ENCODE data around the gene RPS16. TPM values are rescaled to one million over a fixed set of nuclear protein-coding genes. Genes with fewer than 3 reads are reported as not detected.

The RPS16 gene
- total RNA-seq, 6 donors from 2014 or later: 634 to 2,303 (median 1,625) TPM

DNA sequence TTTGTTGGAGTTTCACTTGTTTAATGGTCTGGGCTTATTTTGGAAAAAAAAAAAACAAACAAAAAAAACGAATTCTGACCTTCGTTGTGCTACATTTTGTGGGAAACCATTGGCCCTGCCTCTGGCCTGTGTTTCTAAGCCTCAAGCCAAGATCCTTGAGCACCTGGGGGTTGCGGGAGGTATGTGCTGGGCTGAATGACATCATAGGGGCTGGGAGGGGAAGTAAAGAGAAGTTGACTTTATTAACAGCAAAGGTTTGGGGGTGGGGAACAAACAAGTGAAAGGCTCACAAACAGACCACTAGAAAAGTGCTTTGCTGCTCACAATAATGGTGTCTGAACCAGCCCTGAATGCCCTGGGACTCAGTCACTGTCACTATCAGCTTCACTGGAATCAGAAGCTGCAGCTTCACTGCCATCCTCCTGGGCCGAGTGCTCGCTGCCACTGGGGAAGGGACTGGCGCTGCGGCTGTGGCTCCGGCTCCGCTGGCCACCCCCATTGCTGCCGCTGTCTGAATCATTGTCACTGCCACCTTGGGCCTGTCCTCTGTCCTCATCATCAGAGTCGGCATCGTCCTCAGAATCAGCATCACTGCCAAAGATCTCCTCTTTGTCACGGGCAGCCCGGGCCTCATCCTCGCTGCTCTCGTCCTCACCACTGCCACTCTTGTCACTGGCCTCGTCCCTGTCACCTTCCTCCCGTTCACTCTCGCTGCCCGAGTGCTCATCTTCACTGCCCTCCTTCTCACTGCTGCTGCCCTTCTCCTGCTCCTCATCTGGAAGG, 49.9 kb downstream of the RPS16 start:
- H3K27ac ChIP-seq: no peak overlapping the region
- no peaks in the 10 kb centered on the region for H3K27me3 ChIP-seq
- peaks cover 26 to 84% (median 80%) of the 10 kb centered on the region in 4 donors for H3K36me3 ChIP-seq
- WGBS, 2 donors: 81 to 82% methylated on average over 20 of the region's 20 CpGs
- no peaks in the 10 kb centered on the region for H3K9me3 ChIP-seq
- peak in 1 of 2 donors; percentile 69 for DNase-seq
- ATAC-seq (ENCODE audit: low FRiP score in 2 of 2): no peak
- H3K4me3 ChIP-seq: no peak overlapping the region
- peaks cover 8 to 14% (median 11%) of the 10 kb centered on the region in 4 donors for H3K4me1 ChIP-seq
- TF ChIP-seq, protein P1, sequence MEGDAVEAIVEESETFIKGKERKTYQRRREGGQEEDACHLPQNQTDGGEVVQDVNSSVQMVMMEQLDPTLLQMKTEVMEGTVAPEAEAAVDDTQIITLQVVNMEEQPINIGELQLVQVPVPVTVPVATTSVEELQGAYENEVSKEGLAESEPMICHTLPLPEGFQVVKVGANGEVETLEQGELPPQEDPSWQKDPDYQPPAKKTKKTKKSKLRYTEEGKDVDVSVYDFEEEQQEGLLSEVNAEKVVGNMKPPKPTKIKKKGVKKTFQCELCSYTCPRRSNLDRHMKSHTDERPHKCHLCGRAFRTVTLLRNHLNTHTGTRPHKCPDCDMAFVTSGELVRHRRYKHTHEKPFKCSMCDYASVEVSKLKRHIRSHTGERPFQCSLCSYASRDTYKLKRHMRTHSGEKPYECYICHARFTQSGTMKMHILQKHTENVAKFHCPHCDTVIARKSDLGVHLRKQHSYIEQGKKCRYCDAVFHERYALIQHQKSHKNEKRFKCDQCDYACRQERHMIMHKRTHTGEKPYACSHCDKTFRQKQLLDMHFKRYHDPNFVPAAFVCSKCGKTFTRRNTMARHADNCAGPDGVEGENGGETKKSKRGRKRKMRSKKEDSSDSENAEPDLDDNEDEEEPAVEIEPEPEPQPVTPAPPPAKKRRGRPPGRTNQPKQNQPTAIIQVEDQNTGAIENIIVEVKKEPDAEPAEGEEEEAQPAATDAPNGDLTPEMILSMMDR (IDR thresholded peaks at IDR 0.05): no peak
- no peak for TF ChIP-seq POLR2A (IDR thresholded peaks at IDR 0.05)
- no peak for TF ChIP-seq POLR2AphosphoS5 (IDR thresholded peaks at IDR 0.05)
- no peak for TF ChIP-seq EP300 (IDR thresholded peaks at IDR 0.05)

DNA sequence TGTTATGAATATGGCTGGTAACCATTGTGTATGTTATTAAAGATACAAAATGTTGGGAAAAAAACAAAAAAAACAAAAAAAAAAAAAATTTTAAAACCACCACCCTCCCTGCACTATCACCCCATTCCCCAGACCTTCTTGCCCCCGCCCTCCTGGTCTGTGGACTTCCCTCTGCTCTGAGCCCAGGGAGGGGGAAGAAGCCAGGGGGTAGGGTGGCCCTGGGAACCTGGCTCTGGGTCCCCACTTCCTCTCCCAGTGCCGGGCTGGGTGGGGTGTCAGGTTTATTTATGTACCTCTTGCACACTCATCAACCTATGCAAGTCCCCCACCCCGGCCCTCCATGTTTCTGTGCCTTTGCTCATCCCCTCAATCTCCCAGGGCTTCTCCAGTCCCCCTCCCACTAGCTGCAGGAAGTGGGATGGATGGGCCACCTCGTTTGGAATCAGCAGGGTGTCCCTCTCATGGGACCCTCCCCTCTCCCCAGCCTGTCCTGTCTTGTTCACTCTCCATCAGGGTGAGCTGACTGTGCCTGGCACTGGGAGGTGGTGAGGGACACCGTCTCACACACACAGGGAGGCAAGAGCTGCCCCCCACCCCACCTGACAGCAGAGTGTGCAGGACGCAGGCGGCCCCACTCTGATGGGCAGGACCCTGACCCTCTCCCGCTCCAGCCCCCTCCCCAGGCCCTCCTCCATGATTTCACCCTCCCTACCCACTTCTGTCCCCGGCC, 50.7 kb downstream of the RPS16 start:
- no peaks in the 10 kb centered on the region for H3K27me3 ChIP-seq
- TF ChIP-seq POLR2AphosphoS5 (IDR thresholded peaks at IDR 0.05) (no peak), POLR2A (IDR thresholded peaks at IDR 0.05) (no peak), EP300 (IDR thresholded peaks at IDR 0.05) (no peak)
- TF ChIP-seq, protein P1 (IDR thresholded peaks at IDR 0.05): no peak
- DNase-seq (no peak), ATAC-seq (ENCODE audit: low FRiP score in 2 of 2) (peak in 1 of 2 donors; percentile 3)
- H3K4me1 ChIP-seq: peaks cover 4 to 8% (median 6%) of the 10 kb centered on the region in 4 donors
- H3K9me3 ChIP-seq: no peaks in the 10 kb centered on the region
- H3K4me3 ChIP-seq: no peak overlapping the region
- no peak overlapping the region for H3K27ac ChIP-seq
- WGBS, 2 donors: 68 to 73% methylated on average over 9 of the region's 9 CpGs
- H3K36me3 ChIP-seq: peaks cover 30 to 92% (median 89%) of the 10 kb centered on the region in 4 donors

Small RNAs within 50 kb of the gene (small RNA-seq; reads per million reads assigned to genes)
- 0 to 0.11 (median 0) reads per million in 4 donors for gene MIR4530

Other genes with a start within 250 kb of the RPS16 start
- gene NCCRP1, start 239.0 kb downstream of the RPS16 start, total RNA-seq: under 1 TPM in 1 of 6 donors, not detected in 5; 0.47 TPM
- gene SYCN, start 231.7 kb downstream of the RPS16 start, total RNA-seq: 1 to 10 TPM in 1 of 6 donors, under 1 TPM in 1, not detected in 4; 0.83 to 1.3 TPM
- gene IFNL3, start 190.9 kb downstream of the RPS16 start, total RNA-seq: not detected
- not detected for gene IFNL4, start 187.1 kb downstream of the RPS16 start, total RNA-seq
- gene IFNL2, start 167.6 kb downstream of the RPS16 start, total RNA-seq: not detected
- gene IFNL1, start 139.5 kb downstream of the RPS16 start, total RNA-seq: not detected
- gene LRFN1, start 115.1 kb downstream of the RPS16 start, total RNA-seq: 1 to 10 TPM in 5 of 6 donors, under 1 TPM in 1; 0.69 to 5.0 (median 1.8) TPM
- gene GMFG, start 99.9 kb downstream of the RPS16 start, total RNA-seq: 100 to 1,000 TPM in 2 of 6 donors, 10 to 100 TPM in 4; 23.0 to 163 (median 75.3) TPM
- gene SAMD4B, start 93.5 kb downstream of the RPS16 start, total RNA-seq: 100 to 1,000 TPM in 2 of 6 donors, 10 to 100 TPM in 4; 57.7 to 125 (median 79.3) TPM
- gene PAF1, start 44.8 kb downstream of the RPS16 start, total RNA-seq: 10 to 100 TPM; 28.6 to 48.0 (median 35.4) TPM
- gene MED29, start 44.6 kb downstream of the RPS16 start, total RNA-seq: 10 to 100 TPM; 18.9 to 51.1 (median 33.7) TPM
- gene ZFP36, start 29.1 kb downstream of the RPS16 start, total RNA-seq: 100 to 1,000 TPM; 195 to 525 (median 238) TPM
- 10 to 100 TPM; 15.8 to 48.1 (median 29.0) TPM for gene PLEKHG2, start 23.3 kb downstream of the RPS16 start, total RNA-seq
- gene SUPT5H, start 9.6 kb upstream of the RPS16 start, total RNA-seq: 100 to 1,000 TPM in 4 of 6 donors, 10 to 100 TPM in 2; 94.9 to 183 (median 111) TPM
- gene TIMM50, start 44.9 kb upstream of the RPS16 start, total RNA-seq: 10 to 100 TPM; 47.8 to 80.9 (median 54.4) TPM
- gene DLL3, start 63.0 kb upstream of the RPS16 start, total RNA-seq: not detected
- gene SELENOV, start 79.2 kb upstream of the RPS16 start, total RNA-seq: not detected
- gene EID2B, start 96.9 kb upstream of the RPS16 start, total RNA-seq: 1 to 10 TPM; 1.2 to 6.3 (median 2.4) TPM
- 10 to 100 TPM in 5 of 6 donors, 1 to 10 TPM in 1; 9.4 to 24.2 (median 16.2) TPM for gene EID2, start 104.2 kb upstream of the RPS16 start, total RNA-seq
- gene LGALS13, start 166.6 kb upstream of the RPS16 start, total RNA-seq: not detected
- not detected for gene LGALS16, start 220.0 kb upstream of the RPS16 start, total RNA-seq